GM20431 (cell line): ENCODE results near the gene ZNF219.

Experiments used
- in situ Hi-C: fragments of 300-500 bp; cut with MseI, MboI; formaldehyde crosslinking; loops from one replicate; pipeline ENCODE4 v1.15.0; 2020; ENCODE audit warnings: low sequenced_read_pairs; ENCODE audit not compliant: unreplicated experiment

The ZNF219 gene

DNA sequence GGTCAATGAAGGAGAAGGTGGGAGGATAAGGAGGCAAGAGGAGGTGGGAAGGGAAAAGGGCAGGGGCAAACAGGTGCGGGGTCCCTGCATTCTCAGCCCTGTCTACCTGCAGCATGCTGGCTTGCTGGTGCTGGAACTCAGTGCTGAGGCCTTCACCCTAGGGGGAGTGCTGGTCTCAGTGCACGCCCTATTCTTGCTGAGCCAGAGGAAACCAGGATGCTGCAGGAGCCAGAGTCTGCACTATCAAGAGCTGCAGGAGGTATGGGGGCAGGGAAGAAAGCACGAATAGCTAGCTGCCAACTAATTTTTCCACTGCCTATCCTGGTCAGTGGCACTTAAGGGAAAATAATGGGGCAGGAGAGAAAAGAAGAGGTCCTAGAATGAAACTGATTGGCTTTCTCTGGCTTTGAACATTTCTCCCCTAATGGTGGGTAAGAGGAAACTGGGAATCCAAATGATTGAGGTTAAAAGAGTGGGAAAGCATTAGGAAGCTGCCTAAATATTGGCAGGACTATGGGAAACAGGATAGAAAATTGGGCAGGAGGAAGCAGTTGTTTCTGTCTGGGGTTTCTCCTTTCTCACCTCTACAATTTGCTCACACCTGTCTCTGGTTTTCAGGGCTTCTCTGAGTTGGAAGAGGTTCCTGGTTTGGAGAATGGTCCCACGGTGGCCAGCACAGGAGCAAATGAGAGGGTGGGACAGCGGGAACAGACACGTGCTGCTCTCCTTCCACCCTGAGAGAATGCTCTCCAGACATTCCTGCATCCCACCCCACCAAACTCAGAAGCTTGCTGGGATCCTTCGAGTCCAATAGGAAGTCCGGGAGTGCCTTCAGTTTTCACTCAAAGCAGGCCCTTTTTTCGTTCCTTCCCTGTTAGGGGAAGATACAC, 4.3 kb upstream of the ZNF219 start:
- in situ Hi-C loops: no loop called here

DNA sequence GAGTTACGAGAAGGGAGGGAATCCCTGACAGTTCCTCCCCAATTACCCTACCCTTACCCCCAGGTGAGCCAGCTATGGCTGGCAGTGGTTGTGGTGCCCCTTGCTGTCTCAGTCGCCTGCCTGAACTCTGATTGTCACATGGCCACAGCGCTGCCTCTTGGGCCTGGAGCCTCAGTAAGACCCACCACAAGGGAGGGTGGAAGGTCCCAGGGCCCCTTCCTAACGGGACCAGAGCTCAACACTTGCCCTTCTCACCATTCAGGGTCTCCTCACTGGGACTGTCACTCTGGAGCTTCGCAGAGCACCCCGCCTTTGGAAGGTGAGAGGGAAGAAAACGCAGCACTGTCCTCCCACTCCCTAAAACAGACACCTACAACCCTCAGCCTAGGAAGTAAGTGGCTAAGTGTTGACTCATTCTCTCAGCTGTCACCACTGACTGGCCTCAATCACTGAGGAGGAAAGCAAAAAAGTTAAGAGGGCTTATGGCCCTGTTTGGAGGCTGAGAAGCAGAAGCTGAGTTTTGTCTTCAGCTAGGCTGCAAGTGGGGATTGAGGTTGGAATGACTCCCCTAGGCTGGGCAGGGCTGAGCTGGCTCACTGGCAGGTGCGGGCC, 3.5 kb upstream of the ZNF219 start:
- in situ Hi-C loops: no loop called here

DNA sequence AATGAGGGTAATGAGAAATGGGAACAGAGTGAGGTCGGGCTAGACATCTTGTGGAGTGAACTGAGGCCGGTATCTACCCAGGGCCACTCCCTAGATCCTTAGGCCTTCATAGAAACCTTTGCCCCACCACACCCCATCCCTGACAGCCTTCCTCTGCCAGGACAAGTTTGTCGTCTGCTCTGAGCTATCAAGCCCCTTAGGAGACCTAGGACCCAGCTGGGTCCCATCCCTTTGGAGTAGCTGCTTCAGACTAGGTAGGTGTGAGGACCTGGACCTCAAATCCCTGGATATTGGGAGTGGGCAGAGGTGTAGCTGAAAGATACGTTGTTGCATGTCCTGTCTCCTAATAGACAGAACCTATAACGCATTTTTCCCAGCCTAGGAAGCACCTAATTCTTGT, 2.5 kb upstream of the ZNF219 start, which contains the start of gene TMEM253:
TMEM253 (plus strand) TSS at position 136 of the 400 bp plus-strand sequence. CDS start 278 bp downstream, outside the sequence.
- in situ Hi-C loops: no loop called here

DNA sequence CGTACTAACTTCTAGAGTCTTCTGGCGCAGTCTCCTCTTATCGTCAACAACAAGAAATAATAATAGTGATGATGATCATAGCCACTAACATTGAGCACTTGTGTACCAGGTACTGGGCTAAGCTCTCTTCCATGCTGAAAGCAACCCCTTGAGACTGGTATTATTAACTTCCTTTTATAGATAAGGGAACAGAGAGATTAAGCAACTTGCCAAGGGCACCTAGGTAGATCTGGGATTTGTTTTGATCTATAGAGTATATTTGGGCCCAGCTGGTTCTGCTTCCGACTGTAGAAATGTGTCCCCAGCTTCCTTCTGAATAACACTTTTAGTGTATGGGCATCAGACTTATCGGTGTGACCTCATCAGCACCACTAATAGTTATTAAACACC, 1.1 kb upstream of the ZNF219 start:
- in situ Hi-C loops: no loop called here

DNA sequence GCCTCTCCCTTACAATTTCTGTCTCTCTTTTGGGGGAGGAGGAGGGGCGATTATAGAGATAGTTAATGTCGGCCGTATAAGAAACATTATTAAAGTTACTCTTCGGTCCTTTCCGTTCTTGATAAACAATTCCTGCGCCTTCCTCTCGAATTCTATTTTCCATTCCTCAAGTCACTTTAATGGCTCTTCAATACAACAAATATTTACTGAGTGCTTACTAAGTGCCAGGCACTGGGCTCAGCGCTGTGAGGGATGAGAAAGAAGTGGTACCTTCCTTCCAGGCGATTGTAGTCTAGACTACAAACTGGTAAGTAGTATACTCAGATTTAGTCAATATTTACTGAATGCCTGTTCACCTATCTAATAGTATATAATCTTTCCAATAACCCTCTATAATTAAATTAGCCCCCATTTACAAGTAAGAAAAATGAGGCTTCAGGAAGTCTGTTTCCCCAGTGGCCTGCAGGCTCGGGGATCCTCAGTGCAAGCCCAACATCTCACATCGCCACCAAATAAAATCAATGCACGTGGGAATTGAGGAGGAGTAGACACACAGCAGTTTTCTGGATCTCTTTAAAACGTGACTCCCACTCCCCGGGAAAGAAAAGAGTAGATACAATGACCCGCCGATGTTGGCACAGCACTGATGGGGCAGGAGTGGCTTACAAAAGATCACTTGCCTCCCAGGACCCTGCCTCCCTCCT, 589 bp upstream of the ZNF219 start:
- in situ Hi-C loops: no loop called here

DNA sequence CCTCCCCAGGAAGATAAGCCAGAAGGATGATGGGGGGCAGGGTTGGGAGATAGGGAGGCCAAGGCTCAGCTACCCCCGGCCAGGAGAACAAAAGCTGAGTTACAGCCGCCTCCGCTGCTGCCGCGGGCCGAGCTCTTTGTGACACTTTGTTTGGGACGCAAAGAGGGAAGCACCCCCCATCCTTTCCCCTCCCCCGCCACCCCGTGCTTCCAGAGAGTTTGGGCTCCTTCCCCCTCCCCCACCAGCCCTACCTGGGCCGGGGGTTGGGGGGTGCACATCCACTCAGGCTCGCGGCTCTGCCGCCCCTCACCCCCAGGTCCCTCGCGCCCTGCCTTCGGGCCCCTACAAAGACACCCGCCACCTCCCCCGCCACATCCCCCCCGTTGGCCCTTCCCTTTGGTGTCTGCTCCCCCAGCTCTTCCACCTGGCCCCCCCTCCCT, 799 bp downstream of the ZNF219 start:
- in situ Hi-C loops: no loop called here

DNA sequence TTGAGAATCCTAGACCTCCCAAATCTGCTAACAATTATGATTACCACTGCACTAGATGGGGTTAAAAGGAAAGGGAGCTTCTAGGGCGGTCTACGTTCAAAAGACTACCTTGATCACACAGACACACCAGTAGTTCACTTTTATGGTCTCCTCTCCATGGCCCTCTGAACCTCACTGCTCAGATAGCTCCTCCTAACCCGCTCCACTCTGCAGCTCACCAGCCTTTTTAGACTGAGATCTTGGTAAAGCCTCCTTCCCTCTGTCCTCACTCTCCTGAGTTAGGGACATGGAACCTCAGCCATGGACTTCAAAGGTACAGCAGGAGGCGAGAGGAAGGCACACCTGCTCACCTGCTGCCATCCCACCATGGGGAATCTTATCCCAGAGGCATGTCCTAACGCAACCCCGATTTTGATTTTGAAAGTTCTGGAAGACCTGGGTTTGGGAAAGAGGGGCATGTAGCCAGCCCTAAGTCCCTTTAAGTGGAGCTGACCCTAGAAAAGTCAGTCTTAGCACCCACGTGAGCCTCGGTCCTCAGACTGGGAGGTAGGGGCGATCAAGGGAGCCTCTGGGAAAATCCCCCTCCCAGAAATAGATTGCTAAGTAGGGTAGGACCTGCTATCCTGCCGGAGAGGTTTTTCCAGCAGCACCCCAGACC, 1.3 kb downstream of the ZNF219 start:
- in situ Hi-C loops: no loop called here

DNA sequence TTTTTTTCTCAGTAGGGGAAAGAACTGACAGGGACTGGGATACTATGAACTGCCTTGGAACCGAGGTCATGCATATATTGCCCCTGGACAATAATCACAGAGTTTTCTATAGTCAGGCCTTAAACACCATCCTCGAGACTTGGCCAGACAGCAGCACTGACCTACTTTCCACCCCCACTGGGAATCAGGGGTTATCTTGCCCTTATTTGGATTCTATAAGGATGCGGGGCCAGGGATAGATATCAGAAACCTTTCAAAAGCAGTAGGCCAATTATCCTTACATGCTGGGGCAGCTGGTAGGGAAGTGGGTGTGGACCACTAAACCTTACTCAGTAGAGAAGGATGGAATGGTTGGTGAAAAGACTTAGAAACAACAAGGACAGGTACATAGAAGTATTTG, 2.0 kb downstream of the ZNF219 start:
- in situ Hi-C loops: no loop called here

DNA sequence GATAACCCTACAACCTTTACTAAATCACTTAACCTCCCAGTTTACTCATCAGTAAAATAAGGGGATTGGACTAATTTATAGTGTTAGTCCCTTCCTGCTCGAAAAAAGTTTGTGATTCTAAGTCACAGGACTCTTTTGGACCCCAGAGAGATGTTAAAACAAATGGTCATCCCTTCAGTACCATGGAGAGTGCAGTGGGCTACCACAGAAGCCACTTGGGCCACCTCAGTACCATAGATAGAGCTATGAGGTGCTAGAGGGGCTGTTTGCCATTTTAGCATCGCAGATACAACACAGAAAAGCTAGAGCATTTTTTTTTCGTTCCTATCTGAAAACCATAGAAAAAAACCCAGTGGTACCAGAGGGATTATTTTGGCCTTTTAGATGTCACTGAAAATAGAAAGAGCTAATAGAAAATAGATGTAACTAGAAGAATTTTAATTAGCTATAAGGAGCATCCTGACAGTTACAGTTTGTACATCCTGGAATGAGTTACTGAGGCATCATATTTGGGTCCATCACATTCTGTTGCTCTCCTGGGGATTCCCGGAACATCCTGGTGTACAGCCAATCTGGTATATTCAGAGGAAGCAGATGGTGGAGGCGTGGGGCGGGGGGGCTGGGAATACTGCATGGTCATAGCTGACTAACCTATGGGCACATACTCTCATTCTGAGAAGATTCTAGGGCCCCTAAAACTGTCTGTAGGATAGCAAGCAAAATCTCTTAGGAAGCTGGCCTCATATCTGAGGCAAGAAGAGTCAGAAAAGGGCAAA, 2.8 kb downstream of the ZNF219 start:
- in situ Hi-C loops: no loop called here

DNA sequence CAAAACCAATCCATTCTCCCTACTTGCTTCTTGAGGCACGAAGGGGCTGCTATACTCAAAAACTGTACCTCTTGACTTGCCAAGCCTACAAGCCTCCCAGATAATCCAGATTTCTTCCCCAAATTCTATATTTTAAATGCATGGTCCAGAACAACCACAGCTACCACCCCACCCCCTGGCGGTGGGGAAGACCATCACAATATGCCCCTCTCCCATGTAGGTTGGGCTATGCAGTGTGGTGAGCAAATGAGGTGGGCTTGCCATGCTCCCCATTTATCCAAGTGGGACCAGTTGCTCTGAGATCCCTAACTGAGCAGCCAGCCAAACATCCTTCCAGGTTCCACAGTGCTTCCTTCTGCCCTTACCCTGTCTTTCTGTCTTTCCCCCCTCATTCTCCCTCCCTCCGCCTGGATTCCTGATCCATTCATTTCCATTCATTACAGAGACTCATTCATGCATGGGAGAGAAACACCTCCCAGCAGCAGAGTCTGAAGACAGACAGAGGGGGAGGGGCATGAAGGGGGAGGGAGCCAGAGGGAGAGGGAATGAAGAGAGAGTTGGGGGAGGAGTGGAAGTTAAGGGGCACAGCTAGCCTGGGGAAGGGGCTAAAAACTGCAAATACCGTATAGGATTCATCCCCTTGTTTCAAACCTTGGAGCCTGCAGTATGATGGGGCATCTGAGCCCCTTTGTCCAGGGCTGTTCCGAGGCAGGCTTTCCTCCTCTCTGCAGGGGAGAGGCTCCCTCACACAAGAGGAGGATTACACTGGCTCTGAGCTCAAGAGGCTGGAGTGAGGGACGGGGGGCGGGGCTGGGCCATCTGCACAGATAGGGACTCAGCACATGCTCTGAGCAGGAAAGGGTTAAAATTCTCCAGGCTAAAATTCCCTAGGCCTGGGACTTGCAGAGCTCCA, 4.4 kb downstream of the ZNF219 start:
- in situ Hi-C loops: no loop called here

DNA sequence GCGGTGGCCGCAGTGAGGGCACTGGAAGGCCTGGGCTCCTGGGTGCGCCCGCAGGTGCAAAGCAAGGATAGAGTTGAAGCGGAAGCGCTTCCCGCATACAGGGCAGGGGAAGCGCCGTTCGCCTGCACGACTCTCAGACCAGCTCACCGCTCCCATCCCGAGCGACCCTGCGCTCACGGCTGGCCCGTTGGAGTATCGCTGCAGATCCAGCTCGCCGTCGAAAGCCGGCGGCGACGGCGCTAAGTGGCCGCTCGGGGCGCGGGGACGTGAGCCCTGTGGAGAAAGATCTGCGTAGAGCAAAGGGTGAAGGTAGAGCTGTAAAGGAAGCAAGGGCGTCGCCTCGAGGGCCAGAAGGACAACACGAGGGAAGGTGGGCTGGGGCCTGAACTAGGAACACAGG, 5.4 kb downstream of the ZNF219 start:
- in situ Hi-C loops: no loop called here

DNA sequence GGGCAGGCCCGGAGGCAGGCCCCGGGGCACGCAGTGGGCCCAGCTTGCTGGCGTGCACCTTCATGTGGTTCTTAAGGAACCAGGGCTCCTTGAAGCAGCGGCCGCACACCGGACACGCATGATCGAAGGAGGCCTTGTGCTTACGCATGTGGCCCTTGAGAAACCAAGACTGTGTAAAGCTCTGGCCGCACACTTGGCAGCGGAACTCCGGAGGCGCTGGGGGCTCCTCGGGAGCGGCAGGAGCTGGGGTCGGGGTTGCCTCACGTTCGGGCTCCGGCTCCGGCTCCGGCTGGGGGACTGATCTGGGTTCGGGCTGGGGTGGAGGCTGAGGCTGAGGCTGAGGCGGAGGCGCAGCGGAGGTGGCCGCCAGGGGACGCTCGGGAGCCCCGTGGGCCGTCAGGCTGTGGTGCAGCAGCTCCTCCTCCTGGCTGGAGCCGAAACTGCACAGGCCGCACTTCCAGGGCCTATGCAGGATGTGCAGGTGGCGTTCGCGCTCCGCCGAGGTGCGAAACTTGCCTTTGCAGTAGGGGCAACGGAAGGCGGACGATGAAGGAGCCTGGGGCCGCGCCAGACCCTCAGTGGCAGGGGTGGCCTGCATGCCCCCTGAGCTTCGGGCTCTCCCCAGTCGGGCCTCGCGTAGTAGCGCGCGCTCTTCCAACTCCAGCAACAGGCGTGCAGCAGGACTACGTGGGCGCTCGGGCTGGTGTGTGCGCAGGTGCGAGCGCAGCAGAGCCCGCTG, 6.0 kb downstream of the ZNF219 start:
- in situ Hi-C loops: no loop called here

DNA sequence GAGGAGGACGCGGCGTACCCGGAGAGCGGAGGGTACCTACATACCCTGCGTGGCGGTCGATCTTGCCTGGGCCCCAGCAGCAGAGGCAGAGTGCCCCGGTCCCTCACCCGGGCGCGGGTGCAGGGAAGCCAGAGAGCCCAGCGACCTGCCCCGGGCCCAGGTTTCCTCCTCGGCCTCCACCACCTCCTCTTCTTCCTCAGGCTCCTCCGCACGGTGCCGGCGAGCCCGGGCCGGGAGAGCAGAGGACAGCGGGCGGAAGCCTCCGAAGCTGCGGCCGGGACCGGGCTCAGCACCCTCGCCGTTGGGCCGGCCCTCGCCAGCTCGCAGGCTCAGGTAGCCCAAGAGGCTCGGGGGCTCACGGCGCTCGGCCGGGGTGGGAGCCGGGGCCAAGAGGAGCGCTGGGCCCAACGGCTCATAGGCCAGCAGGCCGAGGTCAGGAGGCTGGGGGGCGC, 6.6 kb downstream of the ZNF219 start:
- in situ Hi-C loops: no loop called here

DNA sequence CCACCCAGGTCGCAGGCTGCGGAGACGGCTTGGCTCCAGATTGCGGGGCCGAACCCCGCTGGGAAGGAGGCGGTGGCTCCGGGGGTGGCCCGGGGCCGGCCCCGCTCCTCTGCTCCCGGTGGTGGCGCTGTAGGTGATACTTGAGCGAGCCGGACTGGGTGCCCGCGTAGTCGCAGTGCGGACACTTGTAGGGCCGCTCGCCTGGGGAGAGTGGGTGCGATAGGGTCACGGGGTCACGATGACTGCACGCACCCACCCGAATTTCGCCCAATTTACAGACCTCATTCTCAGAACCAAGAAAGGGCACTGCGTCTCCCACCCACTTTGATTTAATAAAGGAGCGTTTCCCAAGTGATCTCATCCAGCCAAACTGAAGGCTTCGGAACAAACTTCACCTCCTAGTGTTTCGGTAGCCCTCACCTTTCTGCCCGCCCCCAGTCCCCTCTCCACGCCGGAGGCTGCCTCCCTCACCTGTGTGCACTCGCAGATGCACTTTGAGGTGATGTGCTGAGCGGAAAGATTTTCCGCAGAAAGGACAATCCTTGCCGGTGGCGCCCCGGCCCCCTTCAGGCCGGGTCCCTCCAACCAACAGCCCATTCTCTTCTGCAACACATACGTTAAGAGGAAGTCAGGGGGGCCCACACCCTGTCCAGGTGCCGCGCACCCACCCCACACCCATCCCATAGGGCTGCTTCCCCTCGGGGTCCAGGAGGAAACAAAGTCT, 7.4 kb downstream of the ZNF219 start:
- in situ Hi-C loops: no loop called here

DNA sequence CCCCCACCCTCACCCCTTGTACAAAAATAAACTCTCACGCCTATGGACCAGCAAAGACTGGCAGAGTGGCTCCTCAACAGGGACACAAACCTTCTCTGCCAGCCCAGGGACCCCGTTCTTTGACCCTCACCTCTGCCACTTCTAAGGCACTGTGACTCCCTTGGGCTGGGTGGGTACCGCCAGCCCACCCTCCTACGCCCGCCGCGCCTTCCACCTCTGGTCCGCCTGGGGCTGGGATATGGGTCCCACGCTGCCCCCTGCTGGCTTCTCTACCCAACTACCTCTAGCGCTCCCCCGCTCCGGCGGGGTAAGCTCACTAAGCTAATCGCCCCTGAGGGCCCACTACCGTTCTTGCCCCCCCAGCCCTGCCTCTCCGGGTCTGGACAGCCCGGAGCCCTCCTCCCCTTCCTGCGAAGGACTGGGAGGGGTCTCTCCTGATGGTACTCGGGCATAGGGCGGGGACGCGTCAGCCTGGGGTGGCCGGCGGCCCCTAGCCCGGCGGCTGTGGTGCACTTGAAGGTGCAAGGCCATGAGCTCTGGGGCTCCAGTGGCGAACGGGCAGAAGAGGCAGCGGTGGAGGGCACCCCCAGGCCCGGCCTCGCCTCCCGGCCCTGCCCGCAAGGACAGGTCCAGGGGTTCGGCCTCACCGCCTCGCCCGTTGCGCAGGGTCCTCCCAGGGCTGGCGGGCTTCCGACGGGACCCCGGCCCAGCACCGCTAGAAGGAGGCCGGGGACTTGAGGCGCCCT, 8.1 kb downstream of the ZNF219 start:
- in situ Hi-C loops: no loop called here

DNA sequence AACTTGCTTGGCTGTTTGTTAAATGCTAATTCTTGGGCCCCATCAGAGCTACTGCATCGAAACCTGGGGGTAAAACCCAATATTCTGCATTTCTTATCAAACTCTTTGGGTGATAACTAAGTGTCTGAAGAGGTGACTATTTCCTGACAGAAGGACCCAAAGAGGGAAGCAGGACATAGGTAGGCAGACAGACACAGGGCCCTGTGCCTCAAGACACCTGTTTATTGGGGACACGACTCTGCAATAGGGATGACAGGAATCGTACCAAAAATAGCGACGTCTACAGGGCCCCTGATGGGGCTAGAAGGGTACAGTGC, 8.6 kb downstream of the ZNF219 start:
- in situ Hi-C loops: no loop called here

DNA sequence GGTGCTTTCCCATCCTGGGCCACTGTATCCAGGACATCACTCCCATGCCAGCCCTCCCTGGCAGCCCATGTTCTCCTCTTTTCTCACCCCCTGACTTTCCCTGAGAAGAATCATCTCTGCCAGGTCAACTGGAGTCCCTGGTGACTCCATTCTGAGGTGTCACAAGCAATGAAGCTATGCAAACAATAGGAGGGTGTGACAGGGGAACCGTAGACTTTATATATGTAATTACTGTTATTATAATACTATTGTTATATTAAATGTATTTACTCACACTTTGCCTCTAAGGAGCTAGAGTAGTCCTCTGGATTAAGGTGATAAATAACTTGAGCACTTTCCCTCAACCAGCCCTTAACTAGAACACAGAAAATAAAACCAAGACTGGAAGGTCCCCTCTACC, 9.2 kb downstream of the ZNF219 start:
- in situ Hi-C loops: no loop called here
